Neural cell (in vitro differentiated cells): ENCODE data around the gene RIN3.

Source experiments
- CTCF ChIP-seq: fragments of 450-650 bp; IDR thresholded peaks from 2 replicates; pipeline ENCODE4 v1.5.1; 2014; ENCODE audit warnings: antibody characterized with exemption, mild to moderate bottlenecking, moderate library complexity; ENCODE audit not compliant: poor library complexity, severe bottlenecking
- EP300 ChIP-seq: fragments of 450-650 bp; conservative IDR thresholded peaks from 2 replicates; pipeline ENCODE4 v1.6.1; 2014; ENCODE audit warnings: antibody characterized with exemption, mild to moderate bottlenecking, moderate library complexity; ENCODE audit not compliant: poor library complexity, severe bottlenecking
- EZH2 ChIP-seq: fragments of 200-600, 300-800 bp; shearing (Covaris generic), sonication (generic); IDR thresholded peaks from 2 replicates; pipeline ENCODE4 v1.6.1; 2014; ENCODE audit warnings: antibody characterized with exemption, low read length, borderline replicate concordance, mild to moderate bottlenecking; ENCODE audit not compliant: insufficient read depth, poor library complexity, severe bottlenecking
- MXI1 ChIP-seq: fragments of 450-650 bp; conservative IDR thresholded peaks from 2 replicates; pipeline ENCODE4 v1.6.1; 2014; ENCODE audit warnings: antibody characterized with exemption, mild to moderate bottlenecking; ENCODE audit not compliant: poor library complexity, severe bottlenecking
- POLR2AphosphoS5 ChIP-seq: IDR thresholded peaks from 2 replicates; pipeline ENCODE4 v1.6.1; 2012
- RAD21 ChIP-seq: fragments of 450-650 bp; conservative IDR thresholded peaks from 2 replicates; pipeline ENCODE4 v1.6.1; 2014; ENCODE audit warnings: antibody characterized with exemption, mild to moderate bottlenecking, moderate library complexity
- REST ChIP-seq: IDR thresholded peaks from 2 replicates; pipeline ENCODE4 v1.6.1; 2012; ENCODE audit warnings: borderline replicate concordance
- SMC3 ChIP-seq: fragments of 450-650 bp; conservative IDR thresholded peaks from 2 replicates; pipeline ENCODE4 v1.6.1; 2014; ENCODE audit warnings: antibody characterized with exemption, mild to moderate bottlenecking, moderate library complexity; ENCODE audit not compliant: poor library complexity
- TAF1 ChIP-seq: IDR thresholded peaks from 2 replicates; pipeline ENCODE4 v1.6.1; 2012; ENCODE audit warnings: low read depth

- no peak for TF ChIP-seq CTCF
- TF ChIP-seq POLR2AphosphoS5: no peak
- no peak for TF ChIP-seq REST
- no peak for TF ChIP-seq EZH2
- no peak for TF ChIP-seq RAD21
- no peak for TF ChIP-seq EP300
- no peak for TF ChIP-seq MXI1
- no peak for TF ChIP-seq TAF1
- no peak for TF ChIP-seq SMC3
Measured at GRCh38 chr14:92527721-92528120, 14.1 kb downstream of the RIN3 start.
